ENCODE data around the gene RELN.

GRCh38 chr7:103889451-103889850 lies 100.0 kb downstream of the RELN start:
- TF ChIP-seq, protein P1, sequence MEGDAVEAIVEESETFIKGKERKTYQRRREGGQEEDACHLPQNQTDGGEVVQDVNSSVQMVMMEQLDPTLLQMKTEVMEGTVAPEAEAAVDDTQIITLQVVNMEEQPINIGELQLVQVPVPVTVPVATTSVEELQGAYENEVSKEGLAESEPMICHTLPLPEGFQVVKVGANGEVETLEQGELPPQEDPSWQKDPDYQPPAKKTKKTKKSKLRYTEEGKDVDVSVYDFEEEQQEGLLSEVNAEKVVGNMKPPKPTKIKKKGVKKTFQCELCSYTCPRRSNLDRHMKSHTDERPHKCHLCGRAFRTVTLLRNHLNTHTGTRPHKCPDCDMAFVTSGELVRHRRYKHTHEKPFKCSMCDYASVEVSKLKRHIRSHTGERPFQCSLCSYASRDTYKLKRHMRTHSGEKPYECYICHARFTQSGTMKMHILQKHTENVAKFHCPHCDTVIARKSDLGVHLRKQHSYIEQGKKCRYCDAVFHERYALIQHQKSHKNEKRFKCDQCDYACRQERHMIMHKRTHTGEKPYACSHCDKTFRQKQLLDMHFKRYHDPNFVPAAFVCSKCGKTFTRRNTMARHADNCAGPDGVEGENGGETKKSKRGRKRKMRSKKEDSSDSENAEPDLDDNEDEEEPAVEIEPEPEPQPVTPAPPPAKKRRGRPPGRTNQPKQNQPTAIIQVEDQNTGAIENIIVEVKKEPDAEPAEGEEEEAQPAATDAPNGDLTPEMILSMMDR (conservative IDR thresholded peaks at IDR 0.05; ENCODE audit: low read depth, low read length) = no peak
- no peak for TF ChIP-seq EZH2 (IDR thresholded peaks at IDR 0.05; ENCODE audit: low read length, unreplicated experiment)
